Mesenchymal stem cell (in vitro differentiated cells and primary cell): ENCODE results near the gene RTL10.
A peak's percentile ranks its signal among the peaks of the same experiment; 100 is the strongest.

ENCODE experiments used
- DNase-seq: peaks from one replicate; pipeline ENCODE4 v3.0.0-alpha.2; 2013
- H2AFZ ChIP-seq: one replicate; pipeline ENCODE4 v1.6.1; 2013; ENCODE audit warnings: low read depth, mild to moderate bottlenecking, control low read depth, inconsistent platforms, low read length, moderate library complexity
- H2AK5ac ChIP-seq: 2 replicates; pipeline ENCODE4 v1.6.1; 2013; ENCODE audit warnings: low read length, moderate library complexity, mild to moderate bottlenecking, inconsistent platforms; ENCODE audit not compliant: severe bottlenecking
- H2BK120ac ChIP-seq: one replicate; pipeline ENCODE4 v1.6.1; 2013; ENCODE audit warnings: low read depth, mild to moderate bottlenecking, inconsistent platforms, low read length, moderate library complexity
- H2BK12ac ChIP-seq, 2 experiments: one replicate each; pipeline ENCODE4 v1.6.1; 2013; ENCODE audit warnings: inconsistent platforms in 2 of 2, low read length in 2 of 2, mild to moderate bottlenecking in 2 of 2, moderate library complexity in 2 of 2, control low read depth in 1 of 2
- H2BK15ac ChIP-seq: one replicate; pipeline ENCODE4 v1.6.1; 2013; ENCODE audit warnings: mild to moderate bottlenecking, low read depth, inconsistent platforms; ENCODE audit not compliant: poor library complexity, severe bottlenecking
- H2BK5ac ChIP-seq: 2 replicates; pipeline ENCODE4 v1.6.1; 2013; ENCODE audit warnings: low read depth, mild to moderate bottlenecking, low read length, control low read depth, inconsistent platforms; ENCODE audit not compliant: poor library complexity, severe bottlenecking
- H3K14ac ChIP-seq, 2 experiments: one replicate each; pipeline ENCODE4 v1.6.1; 2013; ENCODE audit warnings: inconsistent platforms in 2 of 2, low read length in 2 of 2, control low read depth in 1 of 2, mild to moderate bottlenecking in 1 of 2, moderate library complexity in 1 of 2
- H3K18ac ChIP-seq, 2 experiments: one replicate each; pipeline ENCODE4 v1.6.1; 2013; ENCODE audit warnings: inconsistent platforms in 2 of 2, low read length in 2 of 2, control low read depth in 1 of 2, low read depth in 1 of 2, mild to moderate bottlenecking in 1 of 2
- H3K23ac ChIP-seq, 2 experiments: one replicate each; pipeline ENCODE4 v1.6.1; 2013; ENCODE audit warnings: inconsistent platforms in 2 of 2, low read length in 2 of 2, mild to moderate bottlenecking in 2 of 2, moderate library complexity in 2 of 2, control low read depth in 1 of 2
- H3K27ac ChIP-seq: 2 replicates; pipeline ENCODE4 v1.5.1; 2013; ENCODE audit warnings: mild to moderate bottlenecking, moderate library complexity, low read length, control low read depth, inconsistent platforms; ENCODE audit not compliant: poor library complexity, severe bottlenecking
- H3K27me3 ChIP-seq, 2 experiments: 2 replicates each; pipeline versions ENCODE4 v1.6.1 to v1.7.0; 2013; ENCODE audit warnings: low read length in 2 of 2, mild to moderate bottlenecking in 2 of 2, moderate library complexity in 2 of 2, control low read depth in 1 of 2, inconsistent platforms in 1 of 2; ENCODE audit not compliant: control insufficient read depth in 1 of 2, insufficient read depth in 1 of 2
- H3K36me3 ChIP-seq, 2 experiments: 2 replicates each; pipeline versions ENCODE4 v1.6.1 to v1.7.0; 2013; ENCODE audit warnings: low read length in 2 of 2, control low read depth in 1 of 2, inconsistent platforms in 1 of 2, low read depth in 1 of 2, mild to moderate bottlenecking in 1 of 2; ENCODE audit not compliant: insufficient read depth in 2 of 2, control insufficient read depth in 1 of 2
- H3K4ac ChIP-seq, 2 experiments: one replicate each; pipeline ENCODE4 v1.6.1; 2013; ENCODE audit warnings: inconsistent platforms in 2 of 2, low read length in 2 of 2, mild to moderate bottlenecking in 2 of 2, moderate library complexity in 2 of 2, control low read depth in 1 of 2, low read depth in 1 of 2
- H3K4me1 ChIP-seq: 2 replicates; pipeline ENCODE4 v1.6.1; 2013; ENCODE audit warnings: low read depth, low read length, control low read depth; ENCODE audit not compliant: control insufficient read depth, insufficient read depth
- H3K4me2 ChIP-seq: 2 replicates; pipeline ENCODE4 v1.6.1; 2013; ENCODE audit warnings: low read length, mild to moderate bottlenecking, inconsistent platforms; ENCODE audit not compliant: poor library complexity, severe bottlenecking
- H3K4me3 ChIP-seq, 2 experiments: 2 replicates each; pipeline versions ENCODE4 v1.5.1 to v1.7.0; 2013; ENCODE audit warnings: low read length in 2 of 2, mild to moderate bottlenecking in 2 of 2, control low read depth in 1 of 2, low read depth in 1 of 2; ENCODE audit not compliant: insufficient read depth in 1 of 2
- H3K79me1 ChIP-seq: replicated peaks from 2 replicates; pipeline ENCODE4 v1.6.1; 2013; ENCODE audit warnings: mild to moderate bottlenecking, control low read depth, low read length, inconsistent platforms; ENCODE audit not compliant: poor library complexity, severe bottlenecking
- H3K9ac ChIP-seq: 2 replicates; pipeline ENCODE4 v1.7.0; 2013; ENCODE audit warnings: mild to moderate bottlenecking, low read length, moderate library complexity
- H3K9me3 ChIP-seq: 2 replicates; pipeline ENCODE4 v1.7.0; 2013; ENCODE audit warnings: mild to moderate bottlenecking, low read length; ENCODE audit not compliant: control insufficient read depth
- H4K8ac ChIP-seq: one replicate; pipeline ENCODE4 v1.6.1; 2013; ENCODE audit warnings: inconsistent platforms, mild to moderate bottlenecking, low read length, moderate library complexity
- H4K91ac ChIP-seq: one replicate; pipeline ENCODE4 v1.6.1; 2013; ENCODE audit warnings: mild to moderate bottlenecking, low read length, inconsistent platforms
- WGBS: methylation state at CpG from one replicate; pipeline ENCODE4 v1.1.7; 2013; ENCODE audit warnings: mixed read lengths; 5-methylcytosine and 5-hydroxymethylcytosine counted together

Gene RTL10

GRCh38 chr22:19873138-19873959 lies 18.7 kb upstream of the RTL10 start:
- 91% methylated on average over 26 of the region's 27 CpGs for WGBS
- Histone ChIP-seq H3K27me3 (no peaks in the 10 kb centered on the region), H2BK15ac (no peak overlapping the region), H2BK12ac (no peak overlapping the region), H2AFZ (no peak overlapping the region), H3K4ac (no peak overlapping the region), H4K91ac (peak overlapping the region; percentile 11), H3K4me2 (no peak overlapping the region), H3K27ac (no peak overlapping the region), H3K79me1 (peaks cover 8% of the 10 kb centered on the region), H3K9me3 (no peaks in the 10 kb centered on the region), H3K9ac (no peak overlapping the region), H3K14ac (peak overlapping the region in 1 of 2 experiments; percentile 48), H2BK120ac (no peak overlapping the region), H3K36me3 (peaks cover 0 to 45% of the 10 kb centered on the region in 2 experiments), H2BK5ac (no peak overlapping the region), H2AK5ac (no peak overlapping the region), H4K8ac (no peak overlapping the region), H3K23ac (no peak overlapping the region), H3K4me3 (no peak overlapping the region), H3K18ac (no peak overlapping the region), H3K4me1 (peaks cover 45% of the 10 kb centered on the region)
- DNase-seq, result no peak

- H2AK5ac ChIP-seq, result no peak overlapping the region
- H3K9me3 ChIP-seq, result no peaks in the 10 kb centered on the region
- WGBS, result 85% methylated on average over 7 of the region's 7 CpGs
- no peak overlapping the region for H3K4ac ChIP-seq
- H3K14ac ChIP-seq, result peak overlapping the region in 1 of 2 experiments; percentile 48
- no peak overlapping the region for H3K9ac ChIP-seq
- H2BK12ac ChIP-seq, result no peak overlapping the region
- H2AFZ ChIP-seq, result no peak overlapping the region
- no peak overlapping the region for H2BK5ac ChIP-seq
- H3K4me3 ChIP-seq, result no peak overlapping the region
- no peak overlapping the region for H3K18ac ChIP-seq
- no peak overlapping the region for H2BK120ac ChIP-seq
- H3K27ac ChIP-seq, result no peak overlapping the region
- no peak for DNase-seq
- peaks cover 39% of the 10 kb centered on the region for H3K4me1 ChIP-seq
- H4K8ac ChIP-seq, result no peak overlapping the region
- H2BK15ac ChIP-seq, result no peak overlapping the region
- H4K91ac ChIP-seq, result no peak overlapping the region
- no peak overlapping the region for H3K4me2 ChIP-seq
- peaks cover 0 to 41% of the 10 kb centered on the region in 2 experiments for H3K36me3 ChIP-seq
- H3K79me1 ChIP-seq, result peaks cover 8% of the 10 kb centered on the region
- H3K27me3 ChIP-seq, result no peaks in the 10 kb centered on the region
- H3K23ac ChIP-seq, result no peak overlapping the region
Observed at GRCh38 chr22:19872779-19873137, 18.1 kb upstream of the RTL10 start.

- 97% methylated on average over 13 of the region's 16 CpGs for WGBS
- Histone ChIP-seq H3K36me3 (peaks cover 0 to 39% of the 10 kb centered on the region in 2 experiments), H3K27me3 (no peaks in the 10 kb centered on the region), H3K79me1 (peaks cover 7% of the 10 kb centered on the region), H2BK120ac (no peak overlapping the region), H2AFZ (no peak overlapping the region), H2AK5ac (no peak overlapping the region), H3K4me2 (no peak overlapping the region), H3K9me3 (no peaks in the 10 kb centered on the region), H3K4me1 (peaks cover 33% of the 10 kb centered on the region), H4K8ac (peak overlapping the region; percentile 55), H3K14ac (no peak overlapping the region), H3K18ac (no peak overlapping the region), H3K23ac (no peak overlapping the region), H3K9ac (no peak overlapping the region), H3K4me3 (no peak overlapping the region), H4K91ac (no peak overlapping the region), H3K27ac (no peak overlapping the region), H3K4ac (no peak overlapping the region), H2BK15ac (no peak overlapping the region), H2BK5ac (no peak overlapping the region), H2BK12ac (no peak overlapping the region)
- DNase-seq, result no peak
Observed at GRCh38 chr22:19871845-19872778, 17.4 kb upstream of the RTL10 start.
